ENCODE data around the gene PEX7.
"Not testable (repeated sequence)": the region's sequence is repeated elsewhere in the genome, so short reads cannot be mapped to it uniquely, and the experiment has no call there.

PEX7 gene

GRCh38 chr6:136791296-136792094 lies 30.9 kb upstream of the PEX7 start:
- DNase-seq = peak; percentile 53

GRCh38 chr6:136792095-136792409 lies 30.3 kb upstream of the PEX7 start:
- no peak for DNase-seq

- DNase-seq = peak; percentile 87
These were observed 29.8 kb upstream of the PEX7 start, which contains the start of gene MAP3K5 for GRCh38 chr6:136792410-136793262. Gene MAP3K5, minus strand, starts transcription at chr6:136792477. Its CDS starts 320 bp downstream, at chr6:136792157.

- DNase-seq = no peak
These were observed 29.0 kb upstream of the PEX7 start for GRCh38 chr6:136793363-136793762.

- no peak for DNase-seq
These were observed 27.0 kb upstream of the PEX7 start for GRCh38 chr6:136795386-136795785.

- no peak for DNase-seq
These were observed 26.4 kb upstream of the PEX7 start for GRCh38 chr6:136795996-136796395.

GRCh38 chr6:136798044-136798443 lies 24.3 kb upstream of the PEX7 start:
- DNase-seq = no peak

- no peak for DNase-seq
These were observed 20.8 kb upstream of the PEX7 start for GRCh38 chr6:136801581-136801980.

GRCh38 chr6:136803608-136804007 lies 18.8 kb upstream of the PEX7 start:
- DNase-seq = no peak

- peak; percentile 58 for DNase-seq
These were observed 13.1 kb upstream of the PEX7 start for GRCh38 chr6:136809091-136809860.

GRCh38 chr6:136811272-136811671 lies 11.1 kb upstream of the PEX7 start:
- no peak for DNase-seq

GRCh38 chr6:136812174-136812573 lies 10.2 kb upstream of the PEX7 start:
- DNase-seq = peak; percentile 33

GRCh38 chr6:136815608-136816007 lies 6.8 kb upstream of the PEX7 start:
- DNase-seq = not testable (repeated sequence)

- no peak for DNase-seq
These were observed 5.7 kb upstream of the PEX7 start for GRCh38 chr6:136816656-136817055.

GRCh38 chr6:136820561-136820960 lies 1.8 kb upstream of the PEX7 start:
- no peak for DNase-seq

GRCh38 chr6:136822046-136822375 lies 381 bp upstream of the PEX7 start:
- no peak for DNase-seq

- no peak for DNase-seq
These were observed 802 bp downstream of the PEX7 start for GRCh38 chr6:136823128-136823660.

- no peak for DNase-seq
These were observed 3.8 kb downstream of the PEX7 start for GRCh38 chr6:136826216-136826615.

GRCh38 chr6:136831873-136832562 lies 9.6 kb downstream of the PEX7 start:
- DNase-seq = no peak

- no peak for DNase-seq
These were observed 18.0 kb downstream of the PEX7 start for GRCh38 chr6:136840276-136841001.

GRCh38 chr6:136843210-136843609 lies 20.8 kb downstream of the PEX7 start:
- DNase-seq = no peak

- DNase-seq = peak; percentile 63
These were observed 23.7 kb downstream of the PEX7 start for GRCh38 chr6:136846046-136846445.
